Measurements from ENCODE around the gene PNPLA7.
"Not testable (repeated sequence)": the region's sequence is repeated elsewhere in the genome, so short reads cannot be mapped to it uniquely, and the experiment has no call there.

PNPLA7 gene

GRCh38 chr9:137524981-137525317 is 25.3 kb downstream of the PNPLA7 start:
- 84 to 90% methylated on average over 4 of the region's 5 CpGs for WGBS, 2 experiments
- no peaks in the 10 kb centered on the region for H3K4me1 ChIP-seq (ENCODE audit: control insufficient read depth, insufficient read depth, low read length)
- H3K36me3 ChIP-seq (ENCODE audit: control insufficient read depth, insufficient read depth, low read length), result no peaks in the 10 kb centered on the region
- H3K27ac ChIP-seq (ENCODE audit: insufficient read depth, low read depth, low read length, poor library complexity, severe bottlenecking), result no peak overlapping the region
- no peaks in the 10 kb centered on the region for H3K27me3 ChIP-seq (ENCODE audit: control insufficient read depth, insufficient read depth, low read length, poor library complexity, severe bottlenecking)
- H3K4me3 ChIP-seq (ENCODE audit: insufficient read depth, low read depth, low read length), result no peak overlapping the region
- H3K9me3 ChIP-seq (ENCODE audit: control insufficient read depth, low read length), result no peaks in the 10 kb centered on the region

GRCh38 chr9:137524161-137524980 is 25.8 kb downstream of the PNPLA7 start:
- Histone ChIP-seq H3K9me3 (ENCODE audit: control insufficient read depth, low read length) (no peaks in the 10 kb centered on the region), H3K36me3 (ENCODE audit: control insufficient read depth, insufficient read depth, low read length) (no peaks in the 10 kb centered on the region), H3K4me1 (ENCODE audit: control insufficient read depth, insufficient read depth, low read length) (no peaks in the 10 kb centered on the region), H3K4me3 (ENCODE audit: insufficient read depth, low read depth, low read length) (no peak overlapping the region), H3K27ac (ENCODE audit: insufficient read depth, low read depth, low read length, poor library complexity, severe bottlenecking) (no peak overlapping the region), H3K27me3 (ENCODE audit: control insufficient read depth, insufficient read depth, low read length, poor library complexity, severe bottlenecking) (no peaks in the 10 kb centered on the region)
- 93 to 95% methylated on average over 33 of the region's 33 CpGs for WGBS, 2 experiments

- no peak overlapping the region for H3K27ac ChIP-seq (ENCODE audit: insufficient read depth, low read depth, low read length, poor library complexity, severe bottlenecking)
- H3K9me3 ChIP-seq (ENCODE audit: control insufficient read depth, low read length), result no peaks in the 10 kb centered on the region
- H3K4me1 ChIP-seq (ENCODE audit: control insufficient read depth, insufficient read depth, low read length), result no peaks in the 10 kb centered on the region
- 94 to 96% methylated on average over 36 of the region's 36 CpGs for WGBS, 2 experiments
- no peak overlapping the region for H3K4me3 ChIP-seq (ENCODE audit: insufficient read depth, low read depth, low read length)
- H3K27me3 ChIP-seq (ENCODE audit: control insufficient read depth, insufficient read depth, low read length, poor library complexity, severe bottlenecking), result no peaks in the 10 kb centered on the region
- H3K36me3 ChIP-seq (ENCODE audit: control insufficient read depth, insufficient read depth, low read length), result no peaks in the 10 kb centered on the region
These were observed 27.3 kb downstream of the PNPLA7 start for GRCh38 chr9:137522746-137523455.

GRCh38 chr9:137521405-137521985 is 28.7 kb downstream of the PNPLA7 start:
- H3K4me1 ChIP-seq (ENCODE audit: control insufficient read depth, insufficient read depth, low read length), result no peaks in the 10 kb centered on the region
- H3K9me3 ChIP-seq (ENCODE audit: control insufficient read depth, low read length), result no peaks in the 10 kb centered on the region
- H3K27me3 ChIP-seq (ENCODE audit: control insufficient read depth, insufficient read depth, low read length, poor library complexity, severe bottlenecking), result no peaks in the 10 kb centered on the region
- H3K4me3 ChIP-seq (ENCODE audit: insufficient read depth, low read depth, low read length), result no peak overlapping the region
- WGBS, 2 experiments, result 93% methylated on average over 18 of the region's 18 CpGs
- H3K36me3 ChIP-seq (ENCODE audit: control insufficient read depth, insufficient read depth, low read length), result no peaks in the 10 kb centered on the region
- H3K27ac ChIP-seq (ENCODE audit: insufficient read depth, low read depth, low read length, poor library complexity, severe bottlenecking), result no peak overlapping the region

GRCh38 chr9:137520614-137521404 is 29.4 kb downstream of the PNPLA7 start:
- no peak overlapping the region for H3K4me3 ChIP-seq (ENCODE audit: insufficient read depth, low read depth, low read length)
- no peaks in the 10 kb centered on the region for H3K9me3 ChIP-seq (ENCODE audit: control insufficient read depth, low read length)
- no peaks in the 10 kb centered on the region for H3K36me3 ChIP-seq (ENCODE audit: control insufficient read depth, insufficient read depth, low read length)
- WGBS, 2 experiments, result 86 to 89% methylated on average over 30 of the region's 30 CpGs
- no peaks in the 10 kb centered on the region for H3K4me1 ChIP-seq (ENCODE audit: control insufficient read depth, insufficient read depth, low read length)
- H3K27ac ChIP-seq (ENCODE audit: insufficient read depth, low read depth, low read length, poor library complexity, severe bottlenecking), result no peak overlapping the region
- H3K27me3 ChIP-seq (ENCODE audit: control insufficient read depth, insufficient read depth, low read length, poor library complexity, severe bottlenecking), result no peaks in the 10 kb centered on the region

GRCh38 chr9:137519553-137519952 is 30.6 kb downstream of the PNPLA7 start:
- no peak overlapping the region for H3K4me3 ChIP-seq (ENCODE audit: insufficient read depth, low read depth, low read length)
- H3K27ac ChIP-seq (ENCODE audit: insufficient read depth, low read depth, low read length, poor library complexity, severe bottlenecking), result no peak overlapping the region
- WGBS, 2 experiments, result 88 to 91% methylated on average over 10 of the region's 10 CpGs

GRCh38 chr9:137518661-137519459 is 31.3 kb downstream of the PNPLA7 start:
- not testable (repeated sequence) for H3K4me1 ChIP-seq (ENCODE audit: control insufficient read depth, insufficient read depth, low read length); H3K36me3 ChIP-seq (ENCODE audit: control insufficient read depth, insufficient read depth, low read length); H3K27ac ChIP-seq (ENCODE audit: insufficient read depth, low read depth, low read length, poor library complexity, severe bottlenecking); H3K27me3 ChIP-seq (ENCODE audit: control insufficient read depth, insufficient read depth, low read length, poor library complexity, severe bottlenecking); H3K9me3 ChIP-seq (ENCODE audit: control insufficient read depth, low read length); H3K4me3 ChIP-seq (ENCODE audit: insufficient read depth, low read depth, low read length)
- 92 to 93% methylated on average over 13 of the region's 13 CpGs for WGBS, 2 experiments

More at GRCh38 chr9:137519553-137519952, 30.6 kb downstream of the PNPLA7 start:
- Histone ChIP-seq H3K36me3 (ENCODE audit: control insufficient read depth, insufficient read depth, low read length) (no peaks in the 10 kb centered on the region), H3K4me1 (ENCODE audit: control insufficient read depth, insufficient read depth, low read length) (no peaks in the 10 kb centered on the region), H3K9me3 (ENCODE audit: control insufficient read depth, low read length) (no peaks in the 10 kb centered on the region), H3K27me3 (ENCODE audit: control insufficient read depth, insufficient read depth, low read length, poor library complexity, severe bottlenecking) (no peaks in the 10 kb centered on the region)

GRCh38 chr9:137516144-137516917 is 33.9 kb downstream of the PNPLA7 start:
- H3K36me3 ChIP-seq (ENCODE audit: control insufficient read depth, insufficient read depth, low read length), result no peaks in the 10 kb centered on the region
- H3K27ac ChIP-seq (ENCODE audit: insufficient read depth, low read depth, low read length, poor library complexity, severe bottlenecking), result no peak overlapping the region
- no peaks in the 10 kb centered on the region for H3K27me3 ChIP-seq (ENCODE audit: control insufficient read depth, insufficient read depth, low read length, poor library complexity, severe bottlenecking)
- 87% methylated on average over 10 of the region's 10 CpGs for WGBS, 2 experiments
- H3K4me3 ChIP-seq (ENCODE audit: insufficient read depth, low read depth, low read length), result no peak overlapping the region
- H3K4me1 ChIP-seq (ENCODE audit: control insufficient read depth, insufficient read depth, low read length), result no peaks in the 10 kb centered on the region
- H3K9me3 ChIP-seq (ENCODE audit: control insufficient read depth, low read length), result no peaks in the 10 kb centered on the region

GRCh38 chr9:137515338-137515724 is 34.9 kb downstream of the PNPLA7 start:
- H3K4me3 ChIP-seq (ENCODE audit: insufficient read depth, low read depth, low read length), result no peak overlapping the region
- H3K9me3 ChIP-seq (ENCODE audit: control insufficient read depth, low read length), result no peaks in the 10 kb centered on the region
- H3K4me1 ChIP-seq (ENCODE audit: control insufficient read depth, insufficient read depth, low read length), result no peaks in the 10 kb centered on the region
- no peak overlapping the region for H3K27ac ChIP-seq (ENCODE audit: insufficient read depth, low read depth, low read length, poor library complexity, severe bottlenecking)
- no peaks in the 10 kb centered on the region for H3K36me3 ChIP-seq (ENCODE audit: control insufficient read depth, insufficient read depth, low read length)
- WGBS, 2 experiments, result 87 to 88% methylated on average over 23 of the region's 23 CpGs
- no peaks in the 10 kb centered on the region for H3K27me3 ChIP-seq (ENCODE audit: control insufficient read depth, insufficient read depth, low read length, poor library complexity, severe bottlenecking)

Measured in ectodermal cell (in vitro differentiated cells).